Mesendoderm (in vitro differentiated cells): ENCODE measurements around the gene DNAJC22.
A peak's percentile ranks its signal among the peaks of the same experiment; 100 is the strongest.
"Not testable (repeated sequence)": the region's sequence is repeated elsewhere in the genome, so short reads cannot be mapped to it uniquely, and the experiment has no call there.

Experiments used
- DNase-seq: peaks from one replicate; pipeline ENCODE4 v3.0.0; 2013
- H2AK5ac ChIP-seq: 2 replicates; pipeline ENCODE4 v1.6.1; 2013; ENCODE audit warnings: low read length, inconsistent platforms
- H2BK120ac ChIP-seq: 2 replicates; pipeline ENCODE4 v1.6.1; 2013; ENCODE audit warnings: low read depth, mild to moderate bottlenecking, low read length, moderate library complexity, mixed read lengths
- H2BK15ac ChIP-seq: replicated peaks from 2 replicates; pipeline ENCODE4 v1.6.1; 2013; ENCODE audit warnings: low read depth, mild to moderate bottlenecking, moderate library complexity
- H2BK5ac ChIP-seq: 2 replicates; pipeline ENCODE4 v1.6.1; 2013; ENCODE audit warnings: low read length, inconsistent platforms
- H3K18ac ChIP-seq: 2 replicates; pipeline ENCODE4 v1.6.1; 2013; ENCODE audit warnings: mild to moderate bottlenecking, low read length, mixed read lengths
- H3K23ac ChIP-seq: one replicate; pipeline ENCODE4 v1.6.1; 2013; ENCODE audit warnings: low read length
- H3K27ac ChIP-seq: 2 replicates; pipeline ENCODE4 v1.5.1; 2013; ENCODE audit warnings: low read depth, mild to moderate bottlenecking, inconsistent platforms, low read length, moderate library complexity
- H3K27me3 ChIP-seq: 2 replicates; pipeline ENCODE4 v1.6.1; 2013; ENCODE audit warnings: low read length, control low read depth, mild to moderate bottlenecking, inconsistent platforms; ENCODE audit not compliant: insufficient read depth, poor library complexity
- H3K36me3 ChIP-seq: 2 replicates; pipeline ENCODE4 v1.6.1; 2013; ENCODE audit warnings: low read length, inconsistent platforms; ENCODE audit not compliant: control insufficient read depth, insufficient read depth
- H3K4ac ChIP-seq: one replicate; pipeline ENCODE4 v1.6.1; 2013; ENCODE audit warnings: low read depth, mild to moderate bottlenecking, low read length, moderate library complexity
- H3K4me1 ChIP-seq: 2 replicates; pipeline ENCODE4 v1.6.1; 2013; ENCODE audit warnings: low read depth, low read length, inconsistent platforms; ENCODE audit not compliant: control insufficient read depth
- H3K4me2 ChIP-seq: 2 replicates; pipeline ENCODE4 v1.6.1; 2013; ENCODE audit warnings: low read length
- H3K4me3 ChIP-seq: 2 replicates; pipeline ENCODE4 v1.5.1; 2013; ENCODE audit warnings: mild to moderate bottlenecking, low read length
- H3K56ac ChIP-seq: one replicate; pipeline ENCODE4 v1.6.1; 2013; ENCODE audit warnings: low read length
- H3K79me1 ChIP-seq: 2 replicates; pipeline ENCODE4 v1.6.1; 2013; ENCODE audit warnings: low read length, inconsistent platforms
- H3K79me2 ChIP-seq: 2 replicates; pipeline ENCODE4 v1.6.1; 2013; ENCODE audit warnings: mild to moderate bottlenecking, low read length; ENCODE audit not compliant: control insufficient read depth, insufficient read depth
- H3K9ac ChIP-seq: 2 replicates; pipeline ENCODE4 v1.6.1; 2013; ENCODE audit warnings: low read length, inconsistent platforms
- H4K5ac ChIP-seq: one replicate; pipeline ENCODE4 v1.6.1; 2013; ENCODE audit warnings: low read length
- H4K8ac ChIP-seq: one replicate; pipeline ENCODE4 v1.6.1; 2013; ENCODE audit warnings: low read depth, mild to moderate bottlenecking, control low read depth, low read length, moderate library complexity
- WGBS: extraction: QIAGEN DNeasy Blood & Tissue Kit; methylation state at CpG from one replicate; pipeline ENCODE4 v1.1.7; 2013; ENCODE audit warnings: low lambda C conversion rate, missing lambda C conversion rate; ENCODE audit not compliant: insufficient coverage; ENCODE audit errors: extremely low coverage; 5-methylcytosine and 5-hydroxymethylcytosine counted together

DNAJC22 gene

GRCh38 chr12:49320411-49321103 lies 26.1 kb upstream of the DNAJC22 start:
- H3K56ac ChIP-seq, H4K8ac ChIP-seq, H3K79me2 ChIP-seq, H3K27me3 ChIP-seq, H3K4me1 ChIP-seq, H2BK120ac ChIP-seq, H3K23ac ChIP-seq, H3K79me1 ChIP-seq, H2AK5ac ChIP-seq, H3K18ac ChIP-seq, H4K5ac ChIP-seq, H3K4me3 ChIP-seq, H3K4me2 ChIP-seq, DNase-seq, H2BK5ac ChIP-seq, H3K9ac ChIP-seq, H3K27ac ChIP-seq, H2BK15ac ChIP-seq, H3K36me3 ChIP-seq, H3K4ac ChIP-seq: not testable (repeated sequence)
- WGBS: no CpG with 5 or more reads among the region's 9 CpGs

GRCh38 chr12:49322367-49322707 lies 24.4 kb upstream of the DNAJC22 start:
- peak overlapping the region; percentile 93 for H3K18ac ChIP-seq
- peak overlapping the region; percentile 75 for H3K4ac ChIP-seq
- peak overlapping the region; percentile 93 for H3K56ac ChIP-seq
- peak overlapping the region; percentile 89 for H3K9ac ChIP-seq
- H3K23ac ChIP-seq: no peak overlapping the region
- H3K27me3 ChIP-seq: no peaks in the 10 kb centered on the region
- no peak overlapping the region for H3K27ac ChIP-seq
- no peak for DNase-seq
- peaks cover 4% of the 10 kb centered on the region for H3K4me1 ChIP-seq
- no peak overlapping the region for H4K8ac ChIP-seq
- peaks cover 4% of the 10 kb centered on the region for H3K36me3 ChIP-seq
- H3K79me2 ChIP-seq: peaks cover 6% of the 10 kb centered on the region
- H3K79me1 ChIP-seq: peaks cover 7% of the 10 kb centered on the region
- no peak overlapping the region for H2BK5ac ChIP-seq
- H2AK5ac ChIP-seq: no peak overlapping the region
- H2BK15ac ChIP-seq: no peak overlapping the region
- H3K4me2 ChIP-seq: peak overlapping the region; percentile 21
- H4K5ac ChIP-seq: no peak overlapping the region
- WGBS: no CpG with 5 or more reads among the region's 12 CpGs
- peak overlapping the region; percentile 69 for H3K4me3 ChIP-seq
- H2BK120ac ChIP-seq: no peak overlapping the region

- Histone ChIP-seq H2AK5ac (peak within 1 kb of the TSS; percentile 72), H3K79me2 (peaks cover 6% of the 10 kb centered on the region), H3K79me1 (peaks cover 7% of the 10 kb centered on the region), H2BK5ac (peak within 1 kb of the TSS; percentile 78), H3K36me3 (peaks cover 8% of the 10 kb centered on the region), H3K27me3 (no peaks in the 10 kb centered on the region), H4K8ac (no peak within 1 kb of the TSS), H3K4me2 (peak within 1 kb of the TSS; percentile 97), H3K9ac (peak within 1 kb of the TSS; percentile 99), H3K4me3 (peak within 1 kb of the TSS; percentile 100), H3K4ac (peak within 1 kb of the TSS; percentile 75), H3K4me1 (peaks cover 4% of the 10 kb centered on the region), H3K18ac (peak within 1 kb of the TSS; percentile 93), H4K5ac (no peak within 1 kb of the TSS), H2BK120ac (no peak within 1 kb of the TSS), H3K23ac (peak within 1 kb of the TSS; percentile 45), H2BK15ac (no peak within 1 kb of the TSS), H3K27ac (peak within 1 kb of the TSS; percentile 19), H3K56ac (peak within 1 kb of the TSS; percentile 99)
- WGBS: no CpG with 5 or more reads among the region's 65 CpGs
- peak; percentile 100 for DNase-seq
Observed at GRCh38 chr12:49322708-49323523, 23.8 kb upstream of the DNAJC22 start, which contains the start of gene TROAP. TSS of gene TROAP (plus strand) at chr12:49323255. CDS start at chr12:49323609, 354 bp downstream.

GRCh38 chr12:49323524-49324097 lies 23.1 kb upstream of the DNAJC22 start:
- peak overlapping the region; percentile 45 for H3K23ac ChIP-seq
- H3K4ac ChIP-seq: no peak overlapping the region
- H4K5ac ChIP-seq: no peak overlapping the region
- peak overlapping the region; percentile 72 for H2AK5ac ChIP-seq
- peaks cover 6% of the 10 kb centered on the region for H3K79me2 ChIP-seq
- peak overlapping the region; percentile 99 for H3K56ac ChIP-seq
- no CpG with 5 or more reads among the region's 19 CpGs for WGBS
- H2BK15ac ChIP-seq: no peak overlapping the region
- no peaks in the 10 kb centered on the region for H3K27me3 ChIP-seq
- H3K27ac ChIP-seq: no peak overlapping the region
- H3K18ac ChIP-seq: no peak overlapping the region
- H3K4me2 ChIP-seq: peak overlapping the region; percentile 97
- peak overlapping the region; percentile 100 for H3K4me3 ChIP-seq
- H3K79me1 ChIP-seq: peaks cover 7% of the 10 kb centered on the region
- DNase-seq: no peak
- peak overlapping the region; percentile 30 for H2BK5ac ChIP-seq
- H3K9ac ChIP-seq: peak overlapping the region; percentile 99
- H4K8ac ChIP-seq: no peak overlapping the region
- no peak overlapping the region for H2BK120ac ChIP-seq
- H3K36me3 ChIP-seq: peaks cover 8% of the 10 kb centered on the region
- peaks cover 4% of the 10 kb centered on the region for H3K4me1 ChIP-seq

- no peak overlapping the region for H4K5ac ChIP-seq
- H3K27ac ChIP-seq: no peak overlapping the region
- no peak overlapping the region for H2BK120ac ChIP-seq
- no peak overlapping the region for H3K4ac ChIP-seq
- no peak overlapping the region for H2BK15ac ChIP-seq
- DNase-seq: no peak
- peaks cover 13% of the 10 kb centered on the region for H3K36me3 ChIP-seq
- H4K8ac ChIP-seq: no peak overlapping the region
- no peak overlapping the region for H3K9ac ChIP-seq
- H3K4me3 ChIP-seq: no peak overlapping the region
- no peak overlapping the region for H3K23ac ChIP-seq
- no peak overlapping the region for H3K18ac ChIP-seq
- H3K4me2 ChIP-seq: no peak overlapping the region
- H3K56ac ChIP-seq: no peak overlapping the region
- H2BK5ac ChIP-seq: no peak overlapping the region
- peaks cover 6% of the 10 kb centered on the region for H3K79me2 ChIP-seq
- no peak overlapping the region for H2AK5ac ChIP-seq
- H3K79me1 ChIP-seq: peaks cover 7% of the 10 kb centered on the region
- WGBS: no CpG with 5 or more reads among the region's 6 CpGs
- H3K4me1 ChIP-seq: peaks cover 4% of the 10 kb centered on the region
- no peaks in the 10 kb centered on the region for H3K27me3 ChIP-seq
Observed at GRCh38 chr12:49325606-49326005, 21.1 kb upstream of the DNAJC22 start.
